ENCODE measurements around the gene DIS3L2. TPM values are rescaled to one million over a fixed set of nuclear protein-coding genes. Genes with fewer than 3 reads are reported as not detected.
"Not testable (repeated sequence)": the region's sequence is repeated elsewhere in the genome, so short reads cannot be mapped to it uniquely, and the experiment has no call there.

The DIS3L2 gene
- total and polyA plus RNA-seq, 2 experiments from 2014 or later: 15.2 to 25.3 TPM

GRCh38 chr2:232331061-232331460, 369.5 kb downstream of the DIS3L2 start:
- ATAC-seq; H3K4me2 ChIP-seq; H3K27ac ChIP-seq (ENCODE audit: low read depth); H3K9me2 ChIP-seq (ENCODE audit: insufficient read depth); H3K4me1 Mint-ChIP-seq; H4K20me1 ChIP-seq (replicated peaks; ENCODE audit: insufficient read depth); H3K27ac Mint-ChIP-seq; H3K9me3 Mint-ChIP-seq; H3K4me3 ChIP-seq; DNase-seq (ENCODE audit: low spot score); H2AFZ ChIP-seq; H3K27me3 ChIP-seq (ENCODE audit: insufficient read depth); H3K36me3 ChIP-seq (ENCODE audit: insufficient read depth); H3K79me2 ChIP-seq (replicated peaks; ENCODE audit: insufficient read depth); H3K27me3 Mint-ChIP-seq (ENCODE audit: insufficient read depth, low read depth, poor library complexity); H3K4me3 Mint-ChIP-seq; H3K4me1 ChIP-seq (ENCODE audit: insufficient read depth); H3K36me3 Mint-ChIP-seq (ENCODE audit: low read depth); H3F3A ChIP-seq (replicated peaks; ENCODE audit: low read depth): not testable (repeated sequence)

GRCh38 chr2:232331641-232332040, 370.1 kb downstream of the DIS3L2 start:
- H3K4me3 Mint-ChIP-seq; H3K4me3 ChIP-seq; H3K9me3 Mint-ChIP-seq; ATAC-seq; H3K27ac Mint-ChIP-seq; H3K4me1 Mint-ChIP-seq; DNase-seq (ENCODE audit: low spot score); H3K4me2 ChIP-seq; H3K79me2 ChIP-seq (replicated peaks; ENCODE audit: insufficient read depth); H3K36me3 ChIP-seq (ENCODE audit: insufficient read depth); H3K9me2 ChIP-seq (ENCODE audit: insufficient read depth); H3K27me3 Mint-ChIP-seq (ENCODE audit: insufficient read depth, low read depth, poor library complexity); H3K27ac ChIP-seq (ENCODE audit: low read depth); H3K27me3 ChIP-seq (ENCODE audit: insufficient read depth); H2AFZ ChIP-seq; H3F3A ChIP-seq (replicated peaks; ENCODE audit: low read depth); H3K4me1 ChIP-seq (ENCODE audit: insufficient read depth); H3K36me3 Mint-ChIP-seq (ENCODE audit: low read depth); H4K20me1 ChIP-seq (replicated peaks; ENCODE audit: insufficient read depth): not testable (repeated sequence)

GRCh38 chr2:232332244-232332939, 370.9 kb downstream of the DIS3L2 start:
- H3K27me3 Mint-ChIP-seq (ENCODE audit: insufficient read depth, low read depth, poor library complexity); H3K27ac ChIP-seq (ENCODE audit: low read depth); H3F3A ChIP-seq (replicated peaks; ENCODE audit: low read depth); H3K9me2 ChIP-seq (ENCODE audit: insufficient read depth); H3K4me1 Mint-ChIP-seq; H3K36me3 Mint-ChIP-seq (ENCODE audit: low read depth); H3K27me3 ChIP-seq (ENCODE audit: insufficient read depth); H2AFZ ChIP-seq; H3K4me3 Mint-ChIP-seq; H3K4me2 ChIP-seq; H3K36me3 ChIP-seq (ENCODE audit: insufficient read depth); H3K79me2 ChIP-seq (replicated peaks; ENCODE audit: insufficient read depth); H3K4me1 ChIP-seq (ENCODE audit: insufficient read depth); ATAC-seq; H4K20me1 ChIP-seq (replicated peaks; ENCODE audit: insufficient read depth); H3K4me3 ChIP-seq; DNase-seq (ENCODE audit: low spot score); H3K27ac Mint-ChIP-seq; H3K9me3 Mint-ChIP-seq: not testable (repeated sequence)

- no peak overlapping the region for H3K27ac Mint-ChIP-seq
- H3F3A ChIP-seq (replicated peaks; ENCODE audit: low read depth): no peaks in the 10 kb centered on the region
- no peaks in the 10 kb centered on the region for H3K9me2 ChIP-seq (ENCODE audit: insufficient read depth)
- no peak overlapping the region for H3K4me3 ChIP-seq
- no peak overlapping the region for H2AFZ ChIP-seq
- no peaks in the 10 kb centered on the region for H4K20me1 ChIP-seq (replicated peaks; ENCODE audit: insufficient read depth)
- H3K27me3 ChIP-seq (ENCODE audit: insufficient read depth): no peaks in the 10 kb centered on the region
- H3K4me1 Mint-ChIP-seq: no peaks in the 10 kb centered on the region
- no peak overlapping the region for H3K4me2 ChIP-seq
- no peak overlapping the region for H3K4me3 Mint-ChIP-seq
- TF ChIP-seq EZH2phosphoT487 (IDR thresholded peaks at IDR 0.05; ENCODE audit: unreplicated experiment) (no peak), ETS1 (IDR thresholded peaks at IDR 0.05) (no peak), EZH2 (IDR thresholded peaks at IDR 0.05; ENCODE audit: low read depth, unreplicated experiment) (no peak), NANOG (IDR thresholded peaks at IDR 0.05; ENCODE audit: borderline replicate concordance) (no peak), ZNF331 (CRISPR knock-in tag; IDR thresholded peaks at IDR 0.05; ENCODE audit: low read depth) (no peak), REST (IDR thresholded peaks at IDR 0.05; ENCODE audit: unreplicated experiment) (no peak)
- ATAC-seq (no peak), DNase-seq (ENCODE audit: low spot score) (no peak)
- no peaks in the 10 kb centered on the region for H3K36me3 Mint-ChIP-seq (ENCODE audit: low read depth)
- no peaks in the 10 kb centered on the region for H3K79me2 ChIP-seq (replicated peaks; ENCODE audit: insufficient read depth)
- H3K4me1 ChIP-seq (ENCODE audit: insufficient read depth): no peaks in the 10 kb centered on the region
- peaks cover 2% of the 10 kb centered on the region for H3K27me3 Mint-ChIP-seq (ENCODE audit: insufficient read depth, low read depth, poor library complexity)
- H3K9me3 Mint-ChIP-seq: no peaks in the 10 kb centered on the region
- H3K27ac ChIP-seq (ENCODE audit: low read depth): no peak overlapping the region
- H3K36me3 ChIP-seq (ENCODE audit: insufficient read depth): no peaks in the 10 kb centered on the region
Observed at GRCh38 chr2:232332940-232333259, 371.4 kb downstream of the DIS3L2 start.
